Neural crest cell (in vitro differentiated cells): Measurements from ENCODE around the gene LMNTD2. TPM values are rescaled to one million over a fixed set of nuclear protein-coding genes. Genes with fewer than 3 reads are reported as not detected.

Experiments used
- DNase-seq: peaks from one replicate; pipeline ENCODE4 v3.0.0; 2021; ENCODE audit warnings: low read depth, mixed read lengths, low spot score
- H3K27ac Mint-ChIP-seq: one replicate; pipeline ENCODE4 v1.8.0; 2021; ENCODE audit warnings: mild to moderate bottlenecking, mixed read lengths; ENCODE audit not compliant: unreplicated experiment
- H3K27me3 Mint-ChIP-seq: 2 replicates; pipeline ENCODE4 v1.8.0; 2021; ENCODE audit warnings: low read depth, mild to moderate bottlenecking, mixed read lengths
- H3K36me3 Mint-ChIP-seq: 2 replicates; pipeline ENCODE4 v1.8.0; 2021; ENCODE audit warnings: low read depth, mild to moderate bottlenecking, mixed read lengths
- H3K4me1 Mint-ChIP-seq: 2 replicates; pipeline ENCODE4 v1.8.0; 2021; ENCODE audit warnings: mixed read lengths
- H3K4me3 Mint-ChIP-seq: one replicate; pipeline ENCODE4 v1.8.0; 2021; ENCODE audit warnings: mild to moderate bottlenecking, mixed read lengths
- H3K9me3 Mint-ChIP-seq: 2 replicates; pipeline ENCODE4 v1.8.0; 2021; ENCODE audit warnings: mixed read lengths
- CTCF ChIP-seq: fragments of 200-600 bp; sonication (generic); conservative IDR thresholded peaks from 2 replicates; pipeline ENCODE4 v1.5.0; 2021; ENCODE audit warnings: antibody characterized with exemption, mild to moderate bottlenecking
- total RNA-seq: library from RNA; stranded (reverse); gene quantifications from 2 replicates; pipeline ENCODE4 v1.2.1, GENCODE V29; 2021

The LMNTD2 gene
- total RNA-seq, 1 donor from 2014 or later: 2.2 TPM

GRCh38 chr11:514606-515005 is 45.9 kb downstream of the LMNTD2 start:
- Mint-ChIP-seq H3K36me3 (peaks cover 33% of the 10 kb centered on the region), H3K27ac (no peak overlapping the region), H3K4me3 (peak overlapping the region; percentile 18), H3K27me3 (no peaks in the 10 kb centered on the region), H3K9me3 (peaks cover 3% of the 10 kb centered on the region), H3K4me1 (peaks cover 7% of the 10 kb centered on the region)
- no peak for TF ChIP-seq CTCF
- DNase-seq: no peak

GRCh38 chr11:512761-513595 is 47.6 kb downstream of the LMNTD2 start:
- no peak overlapping the region for H3K27ac Mint-ChIP-seq
- peaks cover 30% of the 10 kb centered on the region for H3K36me3 Mint-ChIP-seq
- peaks cover 3% of the 10 kb centered on the region for H3K9me3 Mint-ChIP-seq
- DNase-seq: no peak
- no peaks in the 10 kb centered on the region for H3K27me3 Mint-ChIP-seq
- peak overlapping the region; percentile 66 for H3K4me3 Mint-ChIP-seq
- H3K4me1 Mint-ChIP-seq: peaks cover 7% of the 10 kb centered on the region
- TF ChIP-seq CTCF: no peak

DNA sequence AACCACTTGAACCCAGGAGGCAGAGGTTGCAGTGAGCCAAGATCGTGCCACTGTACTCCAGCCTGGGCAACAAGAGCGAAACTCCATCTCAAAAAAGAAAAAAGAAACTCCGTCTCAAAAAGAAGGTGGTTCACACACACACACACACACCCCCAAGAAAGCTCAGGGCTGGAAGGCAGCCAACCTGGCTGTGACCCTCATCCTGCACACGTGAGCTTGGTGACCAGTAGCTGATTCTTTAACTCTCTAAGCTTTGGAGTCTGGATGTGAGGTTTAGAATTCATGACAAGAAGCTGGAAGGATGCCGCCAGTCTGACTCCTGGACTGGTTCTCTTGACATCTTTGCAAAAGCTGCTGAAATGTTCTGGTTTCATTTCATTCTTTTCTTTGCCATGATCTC is 51.6 kb downstream of the LMNTD2 start:
- H3K9me3 Mint-ChIP-seq: no peaks in the 10 kb centered on the region
- H3K4me3 Mint-ChIP-seq: peak overlapping the region; percentile 61
- no peak for TF ChIP-seq CTCF
- H3K27me3 Mint-ChIP-seq: peaks cover 3% of the 10 kb centered on the region
- peaks cover 13% of the 10 kb centered on the region for H3K36me3 Mint-ChIP-seq
- H3K27ac Mint-ChIP-seq: no peak overlapping the region
- peaks cover 20% of the 10 kb centered on the region for H3K4me1 Mint-ChIP-seq
- DNase-seq: no peak

GRCh38 chr11:507727-508515 is 52.6 kb downstream of the LMNTD2 start:
- no peak for TF ChIP-seq CTCF
- peak overlapping the region; percentile 87 for H3K4me3 Mint-ChIP-seq
- peaks cover 3% of the 10 kb centered on the region for H3K27me3 Mint-ChIP-seq
- H3K9me3 Mint-ChIP-seq: no peaks in the 10 kb centered on the region
- H3K27ac Mint-ChIP-seq: peak overlapping the region; percentile 75
- H3K36me3 Mint-ChIP-seq: peaks cover 9% of the 10 kb centered on the region
- no peak for DNase-seq
- H3K4me1 Mint-ChIP-seq: peaks cover 20% of the 10 kb centered on the region

- Mint-ChIP-seq H3K27me3 (peaks cover 3% of the 10 kb centered on the region), H3K9me3 (no peaks in the 10 kb centered on the region), H3K36me3 (peaks cover 9% of the 10 kb centered on the region), H3K27ac (peak within 1 kb of the TSS; percentile 99), H3K4me3 (peak within 1 kb of the TSS; percentile 98), H3K4me1 (peaks cover 20% of the 10 kb centered on the region)
- TF ChIP-seq CTCF: no peak
- peak; percentile 99 for DNase-seq
Observed at GRCh38 chr11:506995-507726, 53.4 kb downstream of the LMNTD2 start, which contains the start of gene RNH1. RNH1 (minus strand) TSS chr11:507242; CDS start chr11:502162, 5,080 bp downstream.
